H9 (cell line): ENCODE measurements around the gene DPP6. TPM values are rescaled to one million over a fixed set of nuclear protein-coding genes. Genes with fewer than 3 reads are reported as not detected.
"Not testable (repeated sequence)": the region's sequence is repeated elsewhere in the genome, so short reads cannot be mapped to it uniquely, and the experiment has no call there.

Source experiments
- DNase-seq: peaks from one replicate; pipeline ENCODE4 v3.0.0-alpha.2; 2017
- H2AFZ ChIP-seq: one replicate; pipeline ENCODE4 v1.6.1; 2013; ENCODE audit warnings: mild to moderate bottlenecking, low read length, control low read depth, moderate library complexity
- H2AK5ac ChIP-seq: 2 replicates; pipeline ENCODE4 v1.6.1; 2013; ENCODE audit warnings: low read length, control low read depth, mixed read lengths; ENCODE audit not compliant: insufficient read length
- H2BK120ac ChIP-seq: one replicate; pipeline ENCODE4 v1.6.1; 2013; ENCODE audit warnings: low read depth, mild to moderate bottlenecking, low read length, control low read depth, inconsistent platforms; ENCODE audit not compliant: poor library complexity, severe bottlenecking
- H2BK12ac ChIP-seq: 2 replicates; pipeline ENCODE4 v1.6.1; 2013; ENCODE audit warnings: low read length, control low read depth, mixed read lengths, low read depth; ENCODE audit not compliant: insufficient read length
- H2BK15ac ChIP-seq: 2 replicates; pipeline ENCODE4 v1.6.1; 2013; ENCODE audit warnings: low read depth, low read length, control low read depth
- H2BK20ac ChIP-seq: one replicate; pipeline ENCODE4 v1.6.1; 2013; ENCODE audit warnings: low read depth, mild to moderate bottlenecking, low read length, control low read depth, inconsistent platforms; ENCODE audit not compliant: poor library complexity, severe bottlenecking
- H2BK5ac ChIP-seq: 2 replicates; pipeline ENCODE4 v1.6.1; 2013; ENCODE audit warnings: low read length, control low read depth, mixed read lengths; ENCODE audit not compliant: insufficient read length
- H3K14ac ChIP-seq: 2 replicates; pipeline ENCODE4 v1.6.1; 2013; ENCODE audit warnings: low read length, control low read depth; ENCODE audit not compliant: insufficient read depth
- H3K18ac ChIP-seq: 2 replicates; pipeline ENCODE4 v1.6.1; 2013; ENCODE audit warnings: low read depth, mild to moderate bottlenecking, mixed read lengths, low read length, control low read depth; ENCODE audit not compliant: insufficient read length
- H3K23ac ChIP-seq: 2 replicates; pipeline ENCODE4 v1.6.1; 2013; ENCODE audit warnings: low read length, control low read depth, mixed read lengths, low read depth; ENCODE audit not compliant: insufficient read length
- H3K23me2 ChIP-seq: 2 replicates; pipeline ENCODE4 v1.6.1; 2013; ENCODE audit warnings: low read depth, mild to moderate bottlenecking, mixed read lengths, low read length, control low read depth; ENCODE audit not compliant: insufficient read length, poor library complexity, severe bottlenecking
- H3K27ac ChIP-seq: 2 replicates; pipeline ENCODE4 v1.5.1; 2013; ENCODE audit warnings: low read length, control low read depth, mixed read lengths, low read depth; ENCODE audit not compliant: insufficient read length
- H3K27me3 ChIP-seq: 2 replicates; pipeline ENCODE4 v1.6.1; 2013; ENCODE audit warnings: low read length, control low read depth, inconsistent platforms; ENCODE audit not compliant: insufficient read depth
- H3K4ac ChIP-seq: 2 replicates; pipeline ENCODE4 v1.6.1; 2013; ENCODE audit warnings: low read depth, mild to moderate bottlenecking, control low read depth, inconsistent platforms, low read length, moderate library complexity
- H3K4me1 ChIP-seq: 2 replicates; pipeline ENCODE4 v1.6.1; 2013; ENCODE audit warnings: low read length, control low read depth, inconsistent platforms; ENCODE audit not compliant: insufficient read depth
- H3K4me2 ChIP-seq: 2 replicates; pipeline ENCODE4 v1.6.1; 2013; ENCODE audit warnings: low read length, control low read depth, mixed read lengths; ENCODE audit not compliant: insufficient read length, insufficient read depth
- H3K56ac ChIP-seq: 2 replicates; pipeline ENCODE4 v1.6.1; 2013; ENCODE audit warnings: low read depth, mild to moderate bottlenecking, mixed read lengths, low read length, control low read depth; ENCODE audit not compliant: insufficient read length
- H3K79me1 ChIP-seq: 2 replicates; pipeline ENCODE4 v1.6.1; 2013; ENCODE audit warnings: low read depth, mild to moderate bottlenecking, moderate library complexity, low read length, control low read depth, inconsistent platforms; ENCODE audit not compliant: insufficient read depth, poor library complexity, severe bottlenecking
- H3K79me2 ChIP-seq: 2 replicates; pipeline ENCODE4 v1.6.1; 2013; ENCODE audit warnings: low read length, control low read depth, inconsistent platforms; ENCODE audit not compliant: insufficient read depth
- H3K9ac ChIP-seq: 2 replicates; pipeline ENCODE4 v1.6.1; 2013; ENCODE audit warnings: low read length, control low read depth, mixed read lengths; ENCODE audit not compliant: insufficient read length; ENCODE audit errors: extremely low read depth
- H3K9me3 ChIP-seq: one replicate; pipeline ENCODE4 v1.6.1; 2013; ENCODE audit warnings: low read depth, low read length, inconsistent platforms; ENCODE audit not compliant: control insufficient read depth
- H3T11ph ChIP-seq: one replicate; pipeline ENCODE4 v1.6.1; 2013; ENCODE audit warnings: mild to moderate bottlenecking, low read length, control low read depth, inconsistent platforms
- H4K20me1 ChIP-seq: one replicate; pipeline ENCODE4 v1.6.1; 2013; ENCODE audit not compliant: control insufficient read depth, insufficient read length, insufficient read depth
- H4K5ac ChIP-seq: 2 replicates; pipeline ENCODE4 v1.6.1; 2013; ENCODE audit warnings: low read depth, mild to moderate bottlenecking, mixed read lengths, low read length, control low read depth; ENCODE audit not compliant: insufficient read length
- H4K8ac ChIP-seq: replicated peaks from 2 replicates; pipeline ENCODE4 v1.6.1; 2013; ENCODE audit warnings: low read length, control low read depth, mixed read lengths, low read depth; ENCODE audit not compliant: insufficient read length
- H4K91ac ChIP-seq: 2 replicates; pipeline ENCODE4 v1.6.1; 2013; ENCODE audit warnings: low read depth, mild to moderate bottlenecking, moderate library complexity, mixed read lengths, low read length, control low read depth; ENCODE audit not compliant: insufficient read length
- H3K27ac Mint-ChIP-seq, 3 experiments: 2 replicates in 2 of 3; 3 replicates in 1 of 3; pipeline ENCODE4 v1.8.0; 2020 to 2021; ENCODE audit warnings: mixed read lengths in 3 of 3, mild to moderate bottlenecking in 1 of 3, moderate library complexity in 1 of 3
- H3K27me3 Mint-ChIP-seq: 2 replicates; pipeline ENCODE4 v1.8.0; 2021; ENCODE audit warnings: low read depth, mild to moderate bottlenecking, moderate library complexity, mixed read lengths
- H3K36me3 Mint-ChIP-seq, 3 experiments: 2 replicates in 2 of 3; 3 replicates in 1 of 3; pipeline ENCODE4 v1.8.0; 2020 to 2021; ENCODE audit warnings: low read depth in 3 of 3, mixed read lengths in 3 of 3; ENCODE audit not compliant: insufficient read depth in 1 of 3
- H3K4me1 Mint-ChIP-seq, 2 experiments: 2 replicates each; pipeline ENCODE4 v1.8.0; 2020; ENCODE audit warnings: mixed read lengths in 2 of 2
- H3K4me3 Mint-ChIP-seq, 2 experiments: 2 replicates in 1 of 2; 3 replicates in 1 of 2; pipeline ENCODE4 v1.8.0; 2020 to 2021; ENCODE audit warnings: mild to moderate bottlenecking in 2 of 2, mixed read lengths in 2 of 2, moderate library complexity in 1 of 2
- H3K9me3 Mint-ChIP-seq, 2 experiments: 2 replicates in 1 of 2; 3 replicates in 1 of 2; pipeline ENCODE4 v1.8.0; 2020; ENCODE audit warnings: mild to moderate bottlenecking in 2 of 2, mixed read lengths in 2 of 2, moderate library complexity in 1 of 2
- WGBS: extraction: QIAGEN DNeasy Blood & Tissue Kit; methylation state at CpG from one replicate; pipeline ENCODE4 v1.1.7; 2013; ENCODE audit warnings: missing lambda C conversion rate, low lambda C conversion rate, mixed read lengths; ENCODE audit not compliant: insufficient read length; ENCODE audit errors: extremely low coverage; 5-methylcytosine and 5-hydroxymethylcytosine counted together
- total RNA-seq: library from RNA; stranded (reverse); gene quantifications from 2 replicates; pipeline ENCODE4 v1.2.1, GENCODE V29; 2021

DPP6 gene
- total RNA-seq, 1 experiment from 2014 or later, result 4.5 TPM

DNA sequence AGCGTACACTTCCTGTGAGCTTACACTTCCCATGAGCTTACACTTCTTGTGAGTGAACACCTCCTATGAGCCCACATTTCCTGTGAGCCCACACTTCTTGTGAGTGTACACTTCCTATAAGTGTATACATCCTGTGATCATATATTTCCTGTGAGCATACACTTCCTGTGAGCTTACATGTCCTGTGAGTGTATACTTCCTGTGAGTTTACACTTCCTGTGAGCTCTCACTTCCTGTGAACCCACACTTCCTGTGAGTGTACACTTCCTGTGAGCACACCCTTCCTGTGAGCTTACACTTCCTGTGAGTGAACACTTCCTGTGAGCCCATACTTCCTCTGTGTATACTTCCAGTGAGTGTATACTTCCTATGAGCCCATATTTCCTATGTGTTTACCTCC is 82.5 kb downstream of the DPP6 start:
- not testable (repeated sequence) for H4K20me1 ChIP-seq, H3K27me3 Mint-ChIP-seq, H3K9ac ChIP-seq, H2BK5ac ChIP-seq, H3K9me3 Mint-ChIP-seq, H3K79me1 ChIP-seq, DNase-seq, H2BK12ac ChIP-seq, H2AFZ ChIP-seq, H3K36me3 Mint-ChIP-seq, H3K18ac ChIP-seq, H3K23ac ChIP-seq, H3K9me3 ChIP-seq, H3K27ac ChIP-seq, H2AK5ac ChIP-seq, H3K56ac ChIP-seq, H2BK20ac ChIP-seq, H3K14ac ChIP-seq, H3K27me3 ChIP-seq, H4K5ac ChIP-seq, H3K4ac ChIP-seq, H4K91ac ChIP-seq, H2BK15ac ChIP-seq, H3K4me2 ChIP-seq, H3K4me1 Mint-ChIP-seq, H3K23me2 ChIP-seq, H4K8ac ChIP-seq, H3K4me1 ChIP-seq, H3K4me3 Mint-ChIP-seq, H2BK120ac ChIP-seq, H3T11ph ChIP-seq, H3K27ac Mint-ChIP-seq, H3K79me2 ChIP-seq
- no CpG with 5 or more reads among the region's 1 CpG for WGBS

- H2BK5ac ChIP-seq, result not testable (repeated sequence)
Observed at GRCh38 chr7:154135646-154136045, 83.4 kb downstream of the DPP6 start.

More at GRCh38 chr7:154135646-154136045, 83.4 kb downstream of the DPP6 start:
- H3K4me3 Mint-ChIP-seq, DNase-seq, H3K27me3 Mint-ChIP-seq, H3K9me3 ChIP-seq, H3K27me3 ChIP-seq, H3K23me2 ChIP-seq, H3T11ph ChIP-seq, H3K9me3 Mint-ChIP-seq, H2BK15ac ChIP-seq, H3K27ac Mint-ChIP-seq, H3K4me2 ChIP-seq, H2AFZ ChIP-seq, H3K79me2 ChIP-seq, H2BK12ac ChIP-seq, H4K5ac ChIP-seq, H3K4me1 Mint-ChIP-seq, H4K20me1 ChIP-seq, H3K14ac ChIP-seq, H3K4me1 ChIP-seq, H2BK20ac ChIP-seq, H3K56ac ChIP-seq, H4K91ac ChIP-seq, H4K8ac ChIP-seq, H3K27ac ChIP-seq, H3K4ac ChIP-seq, H3K18ac ChIP-seq, H3K9ac ChIP-seq, H3K36me3 Mint-ChIP-seq, H3K23ac ChIP-seq, H2BK120ac ChIP-seq, H3K79me1 ChIP-seq, H2AK5ac ChIP-seq: not testable (repeated sequence)
